Pancreas (tissue), 10 donors: ENCODE data around the gene OGA. TPM values are rescaled to one million over a fixed set of nuclear protein-coding genes. Genes with fewer than 3 reads are reported as not detected.

Source experiments
- ATAC-seq, 4 donors: fragments of 200-7000 bp; cut with Tn5 transposase; one replicate each; pipeline versions ENCODE4 v1.8.0 to v1.9.1; 2020; ENCODE audit warnings: mild to moderate bottlenecking in 4 of 4, moderate library complexity in 4 of 4
- DNase-seq, 6 donors: peaks; one replicate each; pipeline ENCODE4 v3.0.0-alpha.2; 2020
- FAIRE-seq: peaks from 2 replicates; lab custom pipeline; 2012; peaks lifted over from hg19 to GRCh38; lab: Jason Lieb, UNC
- H3K27ac ChIP-seq, 4 donors: fragments of 200-600 bp; sonication (generic); 1 replicate in 3 of 4; 2 replicates in 1 of 4; pipeline versions ENCODE4 v1.5.0 to v1.8.0; 2020
- H3K27me3 ChIP-seq, 4 donors: fragments of 200-600 bp; one replicate each; pipeline ENCODE4 v1.8.0; 2021
- H3K36me3 ChIP-seq, 3 donors: fragments of 200-600 bp; sonication (generic) in 1 of 3; one replicate each; pipeline versions ENCODE4 v1.5.0 to v1.8.0; 2020 to 2021
- H3K4me1 ChIP-seq, 3 donors: fragments of 200-600 bp; one replicate each; pipeline ENCODE4 v1.8.0; 2021
- H3K4me3 ChIP-seq, 4 donors: fragments of 200-600 bp; sonication (generic) in 2 of 4; one replicate each; pipeline versions ENCODE4 v1.5.0 to v1.8.0; 2020 to 2021
- H3K9me3 ChIP-seq, 4 donors: fragments of 200-600 bp; one replicate each; pipeline ENCODE4 v1.8.0; 2021
- CTCF ChIP-seq, 4 donors: fragments of 200-600 bp; sonication (generic) in 3 of 4; IDR thresholded peaks; one replicate each; pipeline versions ENCODE4 v1.5.0 to v1.8.0; 2021; ENCODE audit warnings: antibody characterized with exemption in 4 of 4
- WGBS, 2 donors: extraction: QIAGEN DNeasy Blood & Tissue Kit; methylation state at CpG; one replicate each; pipeline ENCODE4 v1.1.7; 2013; 5-methylcytosine and 5-hydroxymethylcytosine counted together
- intact Hi-C, 3 donors: fragments of 100-400 bp; cut with DNase I; formaldehyde crosslinking; loops; one replicate each; pipeline versions ENCODE4 v1.11.1 to v1.14.2; 2022
- polyA plus RNA-seq, 2 donors: library from polyadenylated mRNA; stranded (reverse); fragments of 200-250 nt; gene quantifications; one replicate each; pipeline ENCODE4 v1.2.3, GENCODE V29; 2013
- total RNA-seq, 6 donors: library from RNA; stranded (reverse); fragmentation: NEBNext Ultra II Directional in 4 of 6; extraction: Animal tissue kit (Norgen Biotek cat#: 25700) in 4 of 6; gene quantifications; one replicate each; pipeline versions ENCODE4 v1.2.1 to v1.2.4, GENCODE V29; 2021 to 2023
- donor health status: healthy with polysubstance abuse.
- donor health status: DM: no; HTN: no; CAD: no; lungs with moderate emphysema.
- donor health status: DM: no; HTN: no; CAD: no.
- donor health status: control.
- donor health status: control.
- donor health status: Bipolar disorder and iron deficiency.
- donor health status: DM: yes; HTN: yes; CAD: no.
- donor health status: DM: no; HTN: no; CAD: no.
- donor health status: DM: no; HTN: no; CAD: no.
- donor health status: DM: yes; HTN: yes; CAD: no.

OGA gene
- total and polyA plus RNA-seq, 8 donors, result 29.3 to 57.3 (median 32.2) TPM

GRCh38 chr10:101772017-101772894, 46.0 kb downstream of the OGA start:
- Histone ChIP-seq H3K36me3 (no peaks in the 10 kb centered on the region), H3K9me3 (no peaks in the 10 kb centered on the region), H3K4me1 (peaks cover 0 to 10% (median 5%) of the 10 kb centered on the region in 3 donors), H3K27ac (no peak overlapping the region), H3K4me3 (no peak overlapping the region), H3K27me3 (peaks cover 0 to 22% (median 6%) of the 10 kb centered on the region in 4 donors)
- intact Hi-C loops, result loop anchor here in 1 of 3 donors (10.0 kb wide), 1 partner anchor 157 kb away; no protein-coding TSS in a partner anchor
- no peak for ATAC-seq
- no peak for DNase-seq
- no peak for TF ChIP-seq CTCF (IDR thresholded peaks at IDR 0.05)
- 76 to 80% methylated on average over 6 of the region's 6 CpGs for WGBS, 2 donors
- FAIRE-seq, result no peak

GRCh38 chr10:101771380-101771779, 46.9 kb downstream of the OGA start:
- H3K36me3 ChIP-seq, result no peaks in the 10 kb centered on the region
- no peak for TF ChIP-seq CTCF (IDR thresholded peaks at IDR 0.05)
- no peak for DNase-seq
- WGBS, 2 donors, result 81 to 85% methylated on average over 10 of the region's 10 CpGs
- no peak for FAIRE-seq
- H3K27me3 ChIP-seq, result peaks cover 0 to 20% (median 5%) of the 10 kb centered on the region in 4 donors
- no peak overlapping the region for H3K4me3 ChIP-seq
- no peak for ATAC-seq
- H3K4me1 ChIP-seq, result peaks cover 0 to 9% (median 5%) of the 10 kb centered on the region in 3 donors
- H3K27ac ChIP-seq, result no peak overlapping the region
- no peaks in the 10 kb centered on the region for H3K9me3 ChIP-seq
- intact Hi-C loops, result loop anchor here in 1 of 3 donors (10.0 kb wide), 1 partner anchor 157 kb away; no protein-coding TSS in a partner anchor

- intact Hi-C loops, result loop anchor here in 1 of 3 donors (10.0 kb wide), 1 partner anchor 156 kb away; no protein-coding TSS in a partner anchor
- no peaks in the 10 kb centered on the region for H3K36me3 ChIP-seq
- H3K9me3 ChIP-seq, result no peaks in the 10 kb centered on the region
- FAIRE-seq, result no peak
- peaks cover 0 to 6% (median 5%) of the 10 kb centered on the region in 3 donors for H3K4me1 ChIP-seq
- no peak for ATAC-seq
- no peak for DNase-seq
- H3K27me3 ChIP-seq, result peaks cover 0 to 19% (median 4%) of the 10 kb centered on the region in 4 donors
- 77 to 81% methylated on average over 40 to 41 of the region's 41 CpGs for WGBS, 2 donors
- TF ChIP-seq CTCF (IDR thresholded peaks at IDR 0.05), result no peak
- H3K27ac ChIP-seq, result no peak overlapping the region
- no peak overlapping the region for H3K4me3 ChIP-seq
Observed at GRCh38 chr10:101770331-101771215, 47.7 kb downstream of the OGA start.

GRCh38 chr10:101769541-101770180, 48.6 kb downstream of the OGA start:
- Histone ChIP-seq H3K4me1 (no peaks in the 10 kb centered on the region), H3K27ac (no peak overlapping the region), H3K4me3 (no peak overlapping the region), H3K27me3 (peaks cover 0 to 12% (median 2%) of the 10 kb centered on the region in 4 donors), H3K9me3 (no peaks in the 10 kb centered on the region), H3K36me3 (no peaks in the 10 kb centered on the region)
- 70 to 78% methylated on average over 5 of the region's 5 CpGs for WGBS, 2 donors
- no peak for FAIRE-seq
- DNase-seq, result no peak
- no peak for ATAC-seq
- intact Hi-C loops, result loop anchor here in 1 of 3 donors (10.0 kb wide), 1 partner anchor 155 kb away; no protein-coding TSS in a partner anchor
- no peak for TF ChIP-seq CTCF (IDR thresholded peaks at IDR 0.05)
